ENCODE measurements around the gene GLIS1. TPM values are rescaled to one million over a fixed set of nuclear protein-coding genes. Genes with fewer than 3 reads are reported as not detected.

Gene GLIS1
- total and polyA plus RNA-seq, 3 experiments from 2014 or later: 0.18 TPM; not detected in 2

DNA sequence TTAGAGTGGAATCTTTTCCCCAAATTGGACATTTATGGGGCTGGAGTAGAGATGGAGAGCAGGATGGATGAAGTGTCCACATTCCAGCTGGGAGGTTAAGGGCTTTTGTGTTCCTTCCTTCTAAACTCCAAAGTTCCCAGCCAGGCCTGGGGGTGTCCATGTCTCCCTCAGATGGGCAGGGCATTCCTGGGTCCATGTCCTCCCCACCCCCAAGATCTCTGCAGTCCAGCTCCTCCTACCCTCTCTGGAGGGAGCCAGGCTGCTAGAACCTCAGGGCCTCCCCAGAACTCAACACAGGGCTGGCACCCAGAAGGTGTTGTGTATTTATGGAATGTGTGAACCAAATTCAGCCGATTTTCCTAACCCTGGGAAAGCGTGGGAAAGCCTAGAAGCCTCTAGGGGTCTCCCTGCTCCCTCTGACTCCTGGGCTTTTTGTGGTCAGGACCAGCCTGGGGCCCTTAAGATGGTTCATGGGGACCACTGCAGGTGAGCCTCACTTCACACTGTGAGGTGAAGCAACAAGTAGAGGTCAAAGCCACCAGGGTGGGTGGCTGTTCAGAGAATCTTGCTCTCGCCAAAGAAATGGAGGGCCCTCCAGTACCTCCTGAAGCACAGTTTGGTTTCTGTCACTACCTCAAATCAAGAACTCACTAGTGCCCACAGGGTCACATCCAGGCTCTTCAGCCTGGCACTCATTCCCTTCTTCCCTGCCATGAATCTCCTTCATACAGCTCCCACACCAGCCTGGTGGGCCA lies 54.8 kb downstream of the GLIS1 start:
- H3K27me3 Mint-ChIP-seq: peaks cover 20 to 21% of the 10 kb centered on the region in 2 donors
- H3K9me3 ChIP-seq (ENCODE audit: low read length): no peaks in the 10 kb centered on the region
- peaks cover 5 to 8% (median 7%) of the 10 kb centered on the region in 3 donors for H3K4me1 Mint-ChIP-seq
- H3K36me3 Mint-ChIP-seq: no peaks in the 10 kb centered on the region
- H3K27ac ChIP-seq (ENCODE audit: low read depth, low read length): no peak overlapping the region
- CTCF ChIA-PET: no interaction called here
- peaks cover 8% of the 10 kb centered on the region for H3K4me1 ChIP-seq (ENCODE audit: insufficient read depth, low read length)
- H3K4me3 Mint-ChIP-seq: no peak overlapping the region
- H3K9me3 Mint-ChIP-seq: no peaks in the 10 kb centered on the region
- POLR2A ChIA-PET: no interaction called here
- H3K27me3 ChIP-seq (ENCODE audit: insufficient read depth, low read length, poor library complexity, severe bottlenecking): no peaks in the 10 kb centered on the region
- no peak for DNase-seq
- no peak overlapping the region for H3K27ac Mint-ChIP-seq
- no peak overlapping the region for H3K4me3 ChIP-seq (ENCODE audit: low read length)
- H3K36me3 ChIP-seq (ENCODE audit: insufficient read depth, low read length): no peaks in the 10 kb centered on the region

DNA sequence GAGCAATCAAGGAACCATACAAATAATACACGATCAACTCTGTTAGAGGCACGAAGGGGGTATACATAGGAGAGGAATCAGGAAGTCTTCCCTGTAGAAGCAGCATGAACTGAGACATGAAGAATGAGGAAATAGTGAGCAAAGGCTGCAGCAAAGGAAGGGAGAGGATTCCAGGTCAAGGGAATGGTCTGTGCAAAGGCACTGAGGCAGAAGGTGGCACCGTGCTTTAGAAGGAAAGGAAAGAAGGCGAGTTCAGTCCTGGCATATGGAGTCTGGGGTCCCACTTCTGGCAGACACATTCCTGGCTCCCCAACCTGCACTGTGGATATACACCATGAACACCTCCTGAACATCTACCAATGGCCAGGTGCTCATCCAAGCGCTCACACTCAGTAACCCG lies 56.1 kb downstream of the GLIS1 start:
- Mint-ChIP-seq H3K9me3 (no peaks in the 10 kb centered on the region), H3K36me3 (no peaks in the 10 kb centered on the region), H3K4me1 (peaks cover 5 to 8% (median 7%) of the 10 kb centered on the region in 3 donors), H3K4me3 (no peak overlapping the region), H3K27ac (no peak overlapping the region), H3K27me3 (peaks cover 20 to 21% of the 10 kb centered on the region in 2 donors)
- H3K27ac ChIP-seq (ENCODE audit: low read depth, low read length): no peak overlapping the region
- no peak for DNase-seq
- H3K4me3 ChIP-seq (ENCODE audit: low read length): no peak overlapping the region
- no peaks in the 10 kb centered on the region for H3K27me3 ChIP-seq (ENCODE audit: insufficient read depth, low read length, poor library complexity, severe bottlenecking)
- CTCF ChIA-PET: interaction anchor here (0.9 to 1.7 kb wide), 4 partner anchors 11 to 404 kb away, joined by 4 to 7 read pairs (median 6); no protein-coding TSS in a partner anchor
- POLR2A ChIA-PET: no interaction called here
- no peaks in the 10 kb centered on the region for H3K9me3 ChIP-seq (ENCODE audit: low read length)
- H3K36me3 ChIP-seq (ENCODE audit: insufficient read depth, low read length): no peaks in the 10 kb centered on the region
- H3K4me1 ChIP-seq (ENCODE audit: insufficient read depth, low read length): peaks cover 8% of the 10 kb centered on the region

DNA sequence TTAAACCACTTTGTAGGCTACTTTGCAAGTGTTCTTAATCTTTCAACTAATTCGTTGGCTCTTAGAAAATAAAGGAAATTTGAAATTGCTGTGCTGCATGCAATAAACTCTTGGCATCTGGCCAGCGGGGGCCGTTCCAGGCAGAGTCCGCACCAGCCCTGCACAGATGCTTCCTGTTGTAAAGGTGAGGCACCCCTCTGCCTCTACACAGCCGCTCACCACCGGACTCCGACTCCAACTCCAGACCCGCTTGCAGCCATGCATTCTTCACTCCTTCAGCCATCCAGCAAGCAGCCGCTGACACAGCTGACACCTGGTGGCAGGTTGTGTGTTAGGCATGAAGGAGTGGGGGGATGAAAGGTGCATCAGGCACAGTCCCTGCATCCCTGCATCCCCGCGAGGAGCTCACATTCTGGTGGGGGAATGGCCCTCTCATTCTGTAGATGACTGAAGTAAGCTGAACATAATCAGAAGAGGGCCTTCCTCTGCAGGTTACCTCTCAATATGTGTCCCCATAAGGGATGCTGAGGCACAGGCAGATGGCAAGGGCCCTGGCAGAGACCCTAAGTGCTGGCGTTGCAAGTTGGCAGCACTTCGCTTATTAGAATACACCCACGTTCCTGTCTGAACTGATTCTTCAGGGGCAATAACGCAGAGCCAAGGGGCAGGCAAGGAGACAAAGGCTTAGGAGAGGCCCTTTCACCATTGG lies 56.8 kb downstream of the GLIS1 start:
- Histone ChIP-seq H3K27ac (ENCODE audit: low read depth, low read length) (no peak overlapping the region), H3K4me1 (ENCODE audit: insufficient read depth, low read length) (peaks cover 8% of the 10 kb centered on the region), H3K27me3 (ENCODE audit: insufficient read depth, low read length, poor library complexity, severe bottlenecking) (no peaks in the 10 kb centered on the region), H3K9me3 (ENCODE audit: low read length) (no peaks in the 10 kb centered on the region), H3K4me3 (ENCODE audit: low read length) (no peak overlapping the region), H3K36me3 (ENCODE audit: insufficient read depth, low read length) (no peaks in the 10 kb centered on the region)
- no peaks in the 10 kb centered on the region for H3K36me3 Mint-ChIP-seq
- H3K9me3 Mint-ChIP-seq: no peaks in the 10 kb centered on the region
- H3K4me1 Mint-ChIP-seq: peaks cover 5 to 8% (median 7%) of the 10 kb centered on the region in 3 donors
- ChIA-PET CTCF (interaction anchor here (0.9 to 1.7 kb wide), 4 partner anchors 10 to 404 kb away, joined by 4 to 7 read pairs (median 6); no protein-coding TSS in a partner anchor), POLR2A (no interaction called here)
- peaks cover 21% of the 10 kb centered on the region in 2 donors for H3K27me3 Mint-ChIP-seq
- DNase-seq: peak; percentile 19 to 70 (median 28)
- H3K4me3 Mint-ChIP-seq: peak overlapping the region in 4 of 7 donors; percentile 17 to 60 (median 46)
- peak overlapping the region in 3 of 8 donors; percentile 14 to 86 (median 28) for H3K27ac Mint-ChIP-seq

DNA sequence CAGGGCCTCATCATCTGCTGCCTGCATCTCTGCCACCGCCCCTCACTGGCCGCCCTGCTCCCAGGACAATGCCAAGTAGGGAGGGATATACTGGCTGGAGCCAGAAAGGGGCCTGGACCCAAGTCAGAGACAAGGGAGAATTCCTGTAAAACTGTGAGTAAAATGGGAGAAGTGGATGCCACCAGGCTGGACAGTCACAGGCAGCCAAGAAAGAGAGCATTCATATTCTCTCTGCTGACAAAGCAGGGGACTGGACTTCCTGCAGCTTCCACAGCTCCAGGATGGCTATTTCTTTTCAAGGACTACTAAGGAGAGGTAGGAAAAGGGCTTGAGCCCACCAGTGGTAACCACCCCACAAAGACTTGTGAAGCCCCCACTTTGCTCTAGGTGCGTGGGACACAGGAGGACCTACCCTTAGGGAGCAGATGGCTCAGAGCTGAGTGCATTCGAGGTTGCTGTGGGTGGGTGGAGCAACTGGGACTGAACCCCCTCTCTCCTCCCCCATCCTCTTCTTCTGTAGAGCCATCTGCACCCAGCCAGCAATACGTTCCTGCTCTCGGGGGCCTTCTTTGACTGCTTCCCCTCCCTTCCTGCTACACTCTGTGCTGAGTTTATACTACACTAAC lies 57.5 kb downstream of the GLIS1 start:
- ChIA-PET CTCF (interaction anchor here (1.6 to 1.9 kb wide), 2 partner anchors 403 kb away, joined by 4 to 5 read pairs; no protein-coding TSS in a partner anchor), POLR2A (no interaction called here)
- H3K36me3 Mint-ChIP-seq: no peaks in the 10 kb centered on the region
- Histone ChIP-seq H3K27ac (ENCODE audit: low read depth, low read length) (no peak overlapping the region), H3K4me3 (ENCODE audit: low read length) (no peak overlapping the region), H3K4me1 (ENCODE audit: insufficient read depth, low read length) (peaks cover 8% of the 10 kb centered on the region), H3K9me3 (ENCODE audit: low read length) (no peaks in the 10 kb centered on the region), H3K27me3 (ENCODE audit: insufficient read depth, low read length, poor library complexity, severe bottlenecking) (no peaks in the 10 kb centered on the region), H3K36me3 (ENCODE audit: insufficient read depth, low read length) (no peaks in the 10 kb centered on the region)
- no peaks in the 10 kb centered on the region for H3K9me3 Mint-ChIP-seq
- peaks cover 17 to 21% of the 10 kb centered on the region in 2 donors for H3K27me3 Mint-ChIP-seq
- H3K4me1 Mint-ChIP-seq: peaks cover 5 to 8% (median 7%) of the 10 kb centered on the region in 3 donors
- no peak for DNase-seq
- no peak overlapping the region for H3K27ac Mint-ChIP-seq
- H3K4me3 Mint-ChIP-seq: peak overlapping the region in 2 of 7 donors; percentile 17 to 39

DNA sequence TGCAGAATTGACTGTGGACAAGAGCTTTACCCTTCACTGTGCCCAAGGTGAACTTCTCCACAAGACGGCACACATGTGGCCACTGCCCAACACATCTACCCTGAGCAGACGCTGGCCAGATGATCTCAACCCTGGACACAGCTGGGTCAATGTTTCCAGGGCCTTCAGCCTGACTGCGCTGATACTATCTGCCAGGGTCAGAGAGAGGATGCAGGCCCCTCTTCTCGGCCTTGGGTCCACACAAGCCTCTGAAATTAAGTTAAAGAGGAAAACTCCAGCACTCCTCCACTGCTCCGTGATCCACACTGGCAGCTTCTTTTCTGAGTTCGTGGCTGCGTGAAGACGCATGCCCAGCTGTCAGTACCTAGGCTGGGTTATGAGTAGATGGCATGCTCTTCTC lies 58.1 kb downstream of the GLIS1 start:
- H3K27ac ChIP-seq (ENCODE audit: low read depth, low read length): no peak overlapping the region
- Mint-ChIP-seq H3K27ac (no peak overlapping the region), H3K36me3 (no peaks in the 10 kb centered on the region), H3K27me3 (peaks cover 11 to 20% of the 10 kb centered on the region in 2 donors), H3K4me3 (no peak overlapping the region), H3K9me3 (no peaks in the 10 kb centered on the region), H3K4me1 (peaks cover 5 to 8% (median 7%) of the 10 kb centered on the region in 3 donors)
- no peak overlapping the region for H3K4me3 ChIP-seq (ENCODE audit: low read length)
- ChIA-PET CTCF (interaction anchor here (1.9 kb wide), 1 partner anchor 402 kb away, joined by 5 read pairs; no protein-coding TSS in a partner anchor), POLR2A (no interaction called here)
- H3K4me1 ChIP-seq (ENCODE audit: insufficient read depth, low read length): peaks cover 8% of the 10 kb centered on the region
- H3K27me3 ChIP-seq (ENCODE audit: insufficient read depth, low read length, poor library complexity, severe bottlenecking): no peaks in the 10 kb centered on the region
- H3K9me3 ChIP-seq (ENCODE audit: low read length): no peaks in the 10 kb centered on the region
- no peak for DNase-seq
- no peaks in the 10 kb centered on the region for H3K36me3 ChIP-seq (ENCODE audit: insufficient read depth, low read length)

DNA sequence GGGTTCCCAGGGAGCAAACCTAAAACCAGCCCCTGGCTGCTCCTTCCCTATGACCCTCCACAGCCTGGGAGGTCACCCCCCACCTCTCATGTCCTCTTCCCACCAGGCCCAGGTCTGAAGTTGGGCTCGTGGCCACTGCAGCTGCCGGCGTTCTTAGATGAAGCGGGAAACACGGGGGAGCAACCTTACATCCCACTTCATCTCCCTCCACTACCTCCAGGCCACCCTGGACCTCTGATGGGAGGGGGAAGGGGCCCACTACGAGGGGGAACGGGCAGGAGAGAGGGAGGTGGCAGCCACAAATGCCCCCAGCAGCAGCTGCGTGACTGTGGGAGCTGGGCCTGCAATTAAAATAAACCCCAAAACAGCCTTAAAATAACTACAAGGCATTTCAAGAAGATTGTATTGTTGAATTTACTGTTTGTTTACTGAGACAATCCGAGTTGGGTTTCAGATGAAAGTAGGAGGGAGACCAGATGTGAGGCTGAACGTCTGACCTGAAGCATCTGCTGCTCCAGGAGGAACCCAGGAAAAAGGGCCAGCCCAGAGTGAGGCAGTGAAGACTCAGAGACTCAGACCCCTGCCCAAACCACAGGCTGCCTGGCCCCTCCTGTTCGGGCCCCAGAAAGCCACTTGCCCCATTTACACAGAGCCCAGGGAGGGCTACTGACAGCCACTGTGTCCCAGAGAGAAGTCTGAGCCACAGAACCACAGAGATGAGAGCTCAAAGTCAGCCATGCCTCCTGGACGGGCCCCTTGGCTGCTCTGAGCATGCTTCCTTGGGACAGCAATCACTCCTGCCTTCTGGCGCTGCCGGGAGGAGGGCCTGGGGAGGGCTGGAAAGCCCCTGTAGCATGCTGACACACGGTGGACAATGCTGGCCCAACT lies 59.8 kb downstream of the GLIS1 start:
- peaks cover 5 to 8% (median 7%) of the 10 kb centered on the region in 3 donors for H3K4me1 Mint-ChIP-seq
- no peak overlapping the region for H3K4me3 Mint-ChIP-seq
- ChIA-PET POLR2A (no interaction called here), CTCF (interaction anchor here (1.9 kb wide), 1 partner anchor 401 kb away, joined by 5 read pairs; no protein-coding TSS in a partner anchor)
- H3K4me1 ChIP-seq (ENCODE audit: insufficient read depth, low read length): peaks cover 8% of the 10 kb centered on the region
- no peaks in the 10 kb centered on the region for H3K36me3 ChIP-seq (ENCODE audit: insufficient read depth, low read length)
- no peak overlapping the region for H3K27ac Mint-ChIP-seq
- H3K36me3 Mint-ChIP-seq: no peaks in the 10 kb centered on the region
- peaks cover 0 to 15% of the 10 kb centered on the region in 2 donors for H3K27me3 Mint-ChIP-seq
- no peaks in the 10 kb centered on the region for H3K9me3 Mint-ChIP-seq
- H3K27ac ChIP-seq (ENCODE audit: low read depth, low read length): no peak overlapping the region
- H3K9me3 ChIP-seq (ENCODE audit: low read length): no peaks in the 10 kb centered on the region
- no peaks in the 10 kb centered on the region for H3K27me3 ChIP-seq (ENCODE audit: insufficient read depth, low read length, poor library complexity, severe bottlenecking)
- H3K4me3 ChIP-seq (ENCODE audit: low read length): no peak overlapping the region
- no peak for DNase-seq

DNA sequence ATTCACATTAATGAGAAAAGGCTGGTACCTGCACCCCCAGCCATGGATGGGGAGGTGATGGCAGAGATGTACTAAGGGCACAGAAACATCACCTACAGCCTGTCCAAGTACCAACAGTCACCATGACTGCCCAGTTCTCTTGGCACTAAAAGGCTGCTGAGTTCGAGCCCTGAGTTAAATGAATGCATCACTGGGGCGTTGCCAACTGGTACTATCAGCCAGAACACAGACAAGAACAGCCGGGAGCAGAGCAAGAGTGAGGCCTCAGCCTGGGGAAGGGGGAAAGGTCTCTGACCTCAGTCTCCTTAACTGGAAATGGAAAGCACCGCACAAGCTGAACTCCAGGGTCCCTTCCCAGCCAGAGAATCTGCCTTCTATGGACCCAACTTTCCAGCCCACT lies 60.5 kb downstream of the GLIS1 start:
- Histone ChIP-seq H3K36me3 (ENCODE audit: insufficient read depth, low read length) (no peaks in the 10 kb centered on the region), H3K27me3 (ENCODE audit: insufficient read depth, low read length, poor library complexity, severe bottlenecking) (no peaks in the 10 kb centered on the region), H3K27ac (ENCODE audit: low read depth, low read length) (no peak overlapping the region), H3K4me1 (ENCODE audit: insufficient read depth, low read length) (peaks cover 8% of the 10 kb centered on the region), H3K9me3 (ENCODE audit: low read length) (no peaks in the 10 kb centered on the region), H3K4me3 (ENCODE audit: low read length) (no peak overlapping the region)
- H3K27ac Mint-ChIP-seq: no peak overlapping the region
- no peaks in the 10 kb centered on the region for H3K9me3 Mint-ChIP-seq
- H3K27me3 Mint-ChIP-seq: peaks cover 0 to 14% of the 10 kb centered on the region in 2 donors
- DNase-seq: no peak
- POLR2A ChIA-PET: interaction anchor here (0.8 kb wide), 1 partner anchor 79 kb away, joined by 3 read pairs; no protein-coding TSS in a partner anchor
- H3K36me3 Mint-ChIP-seq: no peaks in the 10 kb centered on the region
- no peak overlapping the region for H3K4me3 Mint-ChIP-seq
- H3K4me1 Mint-ChIP-seq: peaks cover 5 to 8% (median 7%) of the 10 kb centered on the region in 3 donors
- CTCF ChIA-PET: no interaction called here
